Right forelimb (tissue), 1 donor: ENCODE data around the gene IFT57.
"Not testable (repeated sequence)": the region's sequence is repeated elsewhere in the genome, so short reads cannot be mapped to it uniquely, and the experiment has no call there.

Source experiments
- DNase-seq: peaks from one replicate; pipeline ENCODE4 v3.0.0-alpha.2; 2018

The IFT57 gene

GRCh38 chr3:108157273-108157672, 65.0 kb downstream of the IFT57 start:
- no peak for DNase-seq

GRCh38 chr3:108156312-108156853, 65.8 kb downstream of the IFT57 start:
- DNase-seq: no peak

DNA sequence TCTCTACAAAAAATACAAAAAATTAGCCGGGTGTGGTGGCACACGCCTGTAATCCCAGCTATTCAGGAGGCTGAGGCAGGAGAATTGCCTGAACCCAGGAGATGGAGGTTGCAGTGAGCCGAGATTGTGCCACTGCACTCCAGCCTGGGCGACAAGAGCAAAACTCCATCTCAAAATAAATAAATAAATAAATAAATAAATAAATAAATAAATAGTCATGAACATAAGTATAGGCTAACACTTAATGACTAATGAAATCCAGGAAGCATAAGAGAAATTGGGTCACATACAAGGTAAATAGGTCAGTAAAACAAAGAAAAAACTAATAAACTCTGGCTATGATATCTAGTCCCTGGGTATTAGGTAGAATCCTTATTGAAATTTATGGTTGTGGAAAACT, 66.6 kb downstream of the IFT57 start:
- DNase-seq: not testable (repeated sequence)

DNA sequence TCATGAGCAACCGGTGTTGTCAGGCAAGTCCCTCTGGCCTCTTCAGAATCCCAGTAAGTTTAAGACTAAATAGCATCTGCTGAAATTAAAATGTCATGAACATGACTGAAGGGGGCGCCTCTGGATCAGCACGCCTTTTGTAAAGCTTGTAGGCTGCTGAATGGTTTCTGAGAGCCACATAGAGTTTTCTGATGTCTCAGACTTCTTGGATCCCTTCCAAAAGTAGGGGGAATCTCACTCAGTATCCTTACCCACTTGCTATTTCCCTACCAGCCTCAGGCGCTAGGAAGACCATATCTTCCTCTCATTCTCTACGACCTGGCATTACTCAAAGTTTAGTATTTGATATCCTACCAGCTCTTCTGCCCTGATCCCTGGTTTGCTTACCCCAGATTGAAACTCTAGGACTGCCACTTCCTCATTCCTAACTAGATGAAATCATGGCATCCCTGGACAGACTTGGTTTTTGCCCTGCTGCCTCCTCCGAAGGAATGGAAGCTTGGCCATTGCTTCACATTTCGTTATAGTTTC, 68.7 kb downstream of the IFT57 start:
- no peak for DNase-seq

GRCh38 chr3:108152274-108152673, 70.0 kb downstream of the IFT57 start:
- no peak for DNase-seq

- no peak for DNase-seq
These were observed 72.0 kb downstream of the IFT57 start for GRCh38 chr3:108150200-108150599.

- no peak for DNase-seq
These were observed 76.1 kb downstream of the IFT57 start for GRCh38 chr3:108146139-108146538.

DNA sequence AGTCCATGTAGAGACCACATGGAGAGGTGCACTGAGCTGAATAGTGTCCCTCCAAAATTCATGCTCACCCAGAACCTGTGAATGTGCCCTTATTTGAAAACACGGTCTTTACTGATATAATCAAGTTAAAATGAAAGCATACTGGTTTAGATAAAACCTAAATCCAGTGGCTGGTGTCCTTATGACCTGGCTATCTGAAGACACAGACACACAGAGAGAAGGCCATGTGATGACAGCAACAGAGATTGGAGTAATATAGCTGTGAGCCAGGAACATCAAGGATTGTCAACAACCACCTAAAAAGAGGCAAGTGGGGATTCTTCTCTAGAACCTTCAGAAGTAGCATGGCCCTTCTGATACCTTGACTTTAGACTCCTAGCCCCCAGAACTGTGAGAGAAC, 76.6 kb downstream of the IFT57 start:
- no peak for DNase-seq

- no peak for DNase-seq
These were observed 84.8 kb downstream of the IFT57 start for GRCh38 chr3:108137460-108137814.

DNA sequence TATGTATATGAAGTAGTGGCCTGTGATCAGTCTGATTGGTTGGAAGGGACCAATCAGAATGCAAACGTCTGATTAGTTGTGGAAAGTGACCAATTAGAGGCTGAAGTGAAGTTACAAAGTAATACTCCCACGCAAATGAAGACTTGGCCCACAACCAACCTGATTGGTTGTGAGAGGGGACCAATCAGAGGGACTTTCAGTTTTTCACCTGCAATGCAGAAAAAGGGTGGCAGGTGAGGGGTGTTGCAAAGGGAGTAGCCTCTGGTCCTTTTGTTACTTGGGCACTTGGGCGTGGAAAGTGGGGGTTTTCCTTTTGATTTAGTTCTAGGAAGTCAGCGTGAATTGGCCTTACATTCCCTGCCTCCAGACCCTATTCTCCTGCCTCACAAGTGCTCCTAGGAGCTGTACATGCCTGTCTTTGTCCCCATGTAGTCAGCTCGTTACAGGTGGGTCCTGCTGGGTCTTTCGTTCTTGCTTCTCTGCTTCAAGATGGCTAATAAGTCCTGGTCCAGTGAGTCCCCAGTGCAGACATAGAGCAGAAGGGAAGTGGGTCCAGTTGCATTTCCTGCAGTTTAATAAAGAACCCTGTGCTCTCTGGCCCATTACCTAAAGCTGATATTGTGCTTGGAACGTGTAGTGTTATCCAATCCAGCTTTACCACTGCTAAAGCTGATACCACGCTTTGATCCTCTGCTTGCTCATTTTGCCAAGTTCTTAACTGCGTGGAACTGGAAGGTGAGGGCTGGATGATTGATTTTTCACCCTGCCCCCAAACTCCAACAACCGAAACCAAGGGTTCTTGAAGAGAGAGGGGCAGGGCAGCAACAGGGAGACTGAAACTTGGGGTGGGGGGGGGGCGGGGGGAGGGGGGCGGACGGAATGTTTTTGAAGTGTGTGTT, 85.4 kb downstream of the IFT57 start:
- DNase-seq: no peak

DNA sequence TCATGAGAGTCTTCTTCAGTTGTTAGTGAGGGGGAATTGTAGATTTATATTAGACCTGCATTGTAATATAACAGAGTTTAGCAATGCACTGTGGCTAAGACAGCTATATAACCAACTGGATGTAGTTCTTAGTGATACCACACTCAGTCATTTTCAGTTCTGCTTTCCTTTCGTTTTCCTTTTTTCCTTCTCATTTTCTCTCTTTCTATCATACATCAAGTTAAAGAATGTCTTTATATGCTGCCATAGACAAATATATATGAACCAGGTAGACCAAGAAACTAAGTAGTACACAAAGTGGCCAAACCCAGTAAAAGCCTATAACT, 87.7 kb downstream of the IFT57 start:
- DNase-seq: no peak

DNA sequence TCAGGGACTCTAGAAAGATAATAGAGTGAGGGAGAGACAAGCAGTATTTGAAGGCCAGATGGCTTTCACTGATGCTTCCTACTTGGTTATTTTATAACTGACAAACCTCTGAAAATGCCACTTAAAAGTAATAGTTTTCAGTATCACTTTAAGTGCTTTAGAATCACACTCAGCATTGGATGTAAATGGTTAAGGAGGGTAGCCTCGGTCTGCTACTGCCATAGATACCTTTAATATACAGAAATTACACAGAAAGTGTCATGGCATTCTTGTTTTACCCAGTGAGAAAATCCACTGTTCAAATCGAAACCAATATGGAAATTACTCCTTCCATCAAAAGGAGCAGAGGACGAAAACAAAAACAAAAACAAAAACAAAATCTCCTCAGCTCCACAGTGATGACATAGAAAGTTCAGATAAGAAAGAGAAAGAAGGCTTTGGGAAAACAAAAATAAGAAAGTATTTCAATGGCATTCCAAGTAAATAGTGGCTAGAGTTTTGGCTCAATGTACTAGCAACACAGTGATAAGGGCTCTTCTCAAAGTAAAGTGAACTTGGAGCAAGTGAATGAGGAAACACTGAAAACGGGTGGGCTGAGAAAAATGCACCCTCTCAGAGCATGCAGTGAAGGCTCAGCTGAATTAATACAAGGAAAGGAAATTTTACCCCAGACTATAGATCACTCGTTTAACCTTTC, 88.2 kb downstream of the IFT57 start:
- DNase-seq: no peak

- DNase-seq: no peak
These were observed 89.2 kb downstream of the IFT57 start for GRCh38 chr3:108133048-108133369.

DNA sequence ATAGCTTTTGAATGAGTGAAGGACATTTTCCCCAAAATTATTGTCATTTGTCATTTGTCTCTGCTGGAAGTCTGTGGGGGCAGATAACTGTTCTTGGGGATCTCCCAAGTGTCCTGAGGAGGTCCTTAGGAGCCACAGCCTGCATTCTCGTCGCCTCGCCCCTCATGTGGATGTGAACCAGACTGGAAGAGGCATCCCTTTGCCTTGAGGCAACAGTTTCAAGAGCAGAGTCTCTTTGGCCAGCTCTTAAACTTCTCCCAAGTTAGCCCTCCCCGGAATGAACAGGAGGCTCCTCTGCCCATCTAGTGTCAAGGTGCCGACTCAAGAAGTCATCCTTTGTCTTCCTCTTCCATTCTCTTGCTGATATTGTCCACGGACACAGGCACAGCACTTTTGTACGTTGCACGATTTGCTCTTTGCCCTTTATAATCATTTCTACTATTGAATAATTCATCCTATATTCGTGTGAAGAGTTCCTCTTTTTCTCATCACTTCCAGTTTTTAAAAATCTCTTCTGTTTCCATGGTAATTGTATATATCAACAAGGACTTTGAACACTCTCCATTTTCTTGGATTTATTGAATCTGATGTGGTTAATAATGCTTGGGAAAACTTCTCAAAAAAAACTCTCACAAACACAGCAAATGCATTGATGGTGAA, 90.6 kb downstream of the IFT57 start:
- DNase-seq: no peak

GRCh38 chr3:108130701-108131474, 91.3 kb downstream of the IFT57 start:
- DNase-seq: no peak

GRCh38 chr3:108130236-108130635, 92.0 kb downstream of the IFT57 start:
- no peak for DNase-seq

- no peak for DNase-seq
These were observed 94.8 kb downstream of the IFT57 start for GRCh38 chr3:108127301-108127988.

GRCh38 chr3:108126348-108126747, 95.9 kb downstream of the IFT57 start:
- DNase-seq: no peak

- DNase-seq: no peak
These were observed 96.6 kb downstream of the IFT57 start for GRCh38 chr3:108125550-108126071.

GRCh38 chr3:108125153-108125543, 97.1 kb downstream of the IFT57 start:
- no peak for DNase-seq

GRCh38 chr3:108124337-108125152, 97.7 kb downstream of the IFT57 start:
- no peak for DNase-seq
